HG02610 (cell line): Measurements from ENCODE around the gene CNBD2.
"Not testable (repeated sequence)": the region's sequence is repeated elsewhere in the genome, so short reads cannot be mapped to it uniquely, and the experiment has no call there.

Experiments used
- ATAC-seq: cut with Tn5 transposase; IDR thresholded peaks from one replicate; pipeline ENCODE4 v1.9.1; 2021; ENCODE audit warnings: mild to moderate bottlenecking, moderate library complexity; ENCODE audit not compliant: unreplicated experiment

Gene CNBD2

DNA sequence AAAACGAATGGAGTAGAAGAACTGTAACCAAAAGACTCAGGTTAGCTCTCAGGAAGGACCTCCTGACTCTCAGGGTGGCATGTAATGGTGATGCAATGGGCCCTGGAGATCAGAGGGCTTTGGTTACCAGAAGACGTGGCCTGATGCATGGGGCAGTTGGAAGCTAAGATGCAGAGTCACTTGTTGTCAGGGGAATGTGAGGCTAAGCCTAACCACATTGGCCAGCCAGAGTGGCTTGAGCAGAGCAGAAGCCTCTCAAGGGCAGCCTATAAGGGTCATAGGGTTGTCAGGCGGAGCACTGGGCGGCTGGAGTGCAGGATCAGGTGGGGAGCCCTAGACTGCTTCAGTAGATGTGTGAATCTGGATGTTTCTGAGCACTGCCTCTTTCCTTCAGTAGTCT is 5.9 kb downstream of the CNBD2 start:
- no peak for ATAC-seq

DNA sequence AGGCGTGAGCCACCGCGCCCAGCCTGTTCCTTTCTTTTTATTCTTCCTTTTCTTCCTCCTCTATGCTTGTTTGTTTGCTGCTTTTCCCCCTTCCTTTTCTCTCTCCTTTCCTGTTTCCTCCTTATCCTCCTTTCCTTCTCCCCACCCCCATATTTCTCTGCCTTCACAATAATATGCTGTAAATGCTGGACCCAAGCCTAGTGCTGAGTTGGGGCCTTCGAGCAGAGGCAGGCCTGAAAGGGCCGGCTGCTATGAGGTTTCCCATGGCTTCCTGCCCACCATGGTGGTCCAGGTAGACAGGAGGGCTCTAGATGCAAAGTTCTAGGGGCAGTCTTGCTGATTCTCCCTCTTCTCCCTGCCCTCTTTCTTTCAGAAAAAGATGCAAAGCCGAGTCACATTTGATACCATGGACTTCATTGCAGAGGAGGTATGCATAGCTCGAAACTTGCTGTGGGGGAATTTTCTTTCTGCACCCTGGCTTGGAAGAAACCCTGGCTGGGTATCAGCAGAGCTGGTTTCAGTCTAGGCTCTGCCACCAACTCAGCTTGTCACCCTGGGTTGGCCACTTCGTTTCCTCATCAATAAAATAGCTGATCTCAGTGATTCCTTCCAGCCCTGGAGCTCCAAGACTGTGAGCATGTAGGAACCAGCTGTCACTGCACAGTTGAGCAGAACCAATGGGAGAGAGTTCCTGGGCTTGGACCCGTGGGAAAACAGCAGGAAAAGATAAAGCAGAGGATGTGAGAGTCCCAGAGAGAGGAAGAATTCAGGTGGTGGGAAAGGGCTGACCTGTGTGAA is 7.4 kb downstream of the CNBD2 start:
- ATAC-seq = no peak

DNA sequence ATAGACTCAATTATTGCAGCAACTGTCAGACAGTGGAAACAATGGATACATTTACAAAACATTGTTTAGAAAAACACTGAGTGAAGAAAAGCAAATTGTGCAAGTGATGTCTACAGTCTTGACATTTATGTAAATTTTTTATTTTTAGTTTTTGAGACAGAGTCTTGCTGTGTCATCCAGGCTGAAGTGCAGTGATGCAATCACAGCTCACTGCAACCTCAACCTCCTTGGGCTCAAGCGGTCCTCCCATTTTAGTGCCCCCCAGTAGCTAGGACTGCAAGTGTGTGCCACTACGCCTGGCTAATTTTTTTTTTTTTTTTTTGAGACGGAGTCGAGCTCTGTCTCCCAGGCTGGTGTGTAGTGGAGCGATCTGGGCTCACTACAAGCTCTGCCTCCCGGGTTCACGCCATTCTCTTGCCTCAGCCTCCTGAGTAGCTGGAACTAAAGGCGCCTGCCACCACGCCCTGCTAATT is 9.7 kb downstream of the CNBD2 start:
- no peak for ATAC-seq

DNA sequence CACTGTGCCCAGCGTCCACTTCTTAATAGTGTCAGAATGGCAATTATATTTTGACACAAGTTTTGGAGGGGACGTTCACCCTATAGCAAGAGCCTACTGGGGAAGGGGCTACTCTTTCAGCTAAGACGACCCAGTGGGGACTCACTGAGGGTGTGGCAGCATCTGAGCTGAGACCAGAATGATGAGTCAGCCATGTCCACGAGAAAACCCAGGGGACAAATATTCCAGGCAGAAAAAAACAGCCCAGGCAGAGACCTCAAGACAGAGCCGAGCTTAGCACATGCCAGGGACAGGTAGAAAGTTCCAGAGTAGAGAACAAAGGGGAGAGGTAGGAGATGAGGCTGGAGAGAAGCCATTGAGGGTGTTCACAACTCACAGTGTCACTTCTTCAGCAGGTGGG is 11.2 kb downstream of the CNBD2 start:
- ATAC-seq = no peak

DNA sequence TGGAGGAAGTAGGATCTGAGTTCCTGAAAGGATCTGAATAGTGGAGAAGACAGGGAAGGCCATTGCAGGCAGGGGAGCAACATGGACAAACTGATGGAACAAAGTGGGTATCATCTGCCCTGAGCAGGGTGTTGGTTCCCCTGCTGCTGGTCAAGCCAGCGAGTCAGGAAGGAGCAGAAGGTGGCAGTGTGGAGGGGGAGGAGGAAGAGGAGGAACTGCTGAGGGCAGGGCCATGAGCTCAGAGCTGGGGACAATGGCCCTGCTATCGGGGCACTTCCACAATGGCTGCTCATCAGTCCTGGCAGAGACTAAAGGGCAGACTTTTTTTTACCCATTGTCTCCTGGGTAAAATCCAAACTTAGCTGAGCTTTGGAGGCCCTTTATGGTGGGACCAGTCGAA is 13.6 kb downstream of the CNBD2 start:
- no peak for ATAC-seq

DNA sequence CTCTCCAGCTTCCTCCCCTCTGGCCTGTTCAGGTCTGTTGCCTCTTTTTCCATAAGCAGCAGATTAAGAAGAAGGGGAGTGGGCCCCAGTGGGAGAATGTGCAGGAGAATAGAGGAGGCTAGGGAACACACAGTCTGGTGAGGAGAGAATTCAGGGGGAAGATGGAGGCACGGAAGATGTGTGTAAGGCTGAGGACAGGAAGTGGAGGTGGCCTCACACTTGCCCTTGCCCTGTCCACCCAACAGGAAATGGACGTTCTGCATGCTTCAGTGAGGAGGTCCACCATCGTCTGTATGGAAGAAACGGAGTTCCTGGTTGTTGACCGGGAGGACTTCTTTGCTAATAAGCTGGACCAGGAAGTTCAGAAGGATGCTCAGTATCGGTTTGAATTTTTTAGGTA is 16.0 kb downstream of the CNBD2 start:
- no peak for ATAC-seq

DNA sequence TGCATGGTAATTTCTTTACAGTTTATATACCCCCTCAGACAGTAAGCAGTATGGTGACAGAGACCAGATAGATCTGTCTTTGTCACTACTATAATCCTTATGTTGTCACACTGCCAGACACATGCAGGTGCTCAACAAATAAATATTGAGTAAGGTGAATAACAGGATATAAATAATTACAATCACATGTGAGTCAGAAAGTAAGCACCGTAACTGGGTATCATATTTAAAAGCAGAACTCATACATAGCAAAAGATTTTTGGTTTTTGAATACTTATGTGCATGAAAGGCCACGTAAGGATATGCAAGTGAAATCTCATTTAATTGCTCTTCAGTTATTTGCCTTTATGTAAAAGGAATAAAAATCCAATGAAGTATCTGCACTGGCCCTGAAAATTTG is 17.4 kb downstream of the CNBD2 start:
- ATAC-seq = no peak

DNA sequence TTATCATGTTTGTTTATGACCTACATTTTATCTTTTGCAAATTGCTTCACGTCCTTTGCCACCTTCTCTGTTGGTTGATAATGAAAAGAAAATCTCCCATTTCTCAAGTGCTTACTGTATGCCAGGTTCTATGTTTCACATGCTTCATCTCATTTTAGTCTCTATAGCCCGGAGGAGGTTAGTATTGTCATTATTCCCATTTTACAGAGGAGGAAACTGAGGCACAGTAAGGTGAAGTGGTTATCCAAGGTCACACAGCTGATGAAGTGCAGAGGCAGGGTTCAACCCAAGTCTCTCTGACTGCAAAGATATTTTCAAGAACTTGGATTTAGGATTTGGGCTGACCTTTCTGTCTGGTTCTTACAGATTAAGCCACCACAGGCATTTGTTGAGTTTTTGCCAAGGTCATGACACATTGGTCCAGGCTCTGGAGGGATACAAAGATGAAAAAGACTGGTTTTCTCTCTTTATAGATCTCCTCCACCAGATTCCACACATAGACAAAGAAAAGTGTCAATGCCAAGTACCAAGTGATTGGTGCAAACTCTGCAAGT is 20.6 kb downstream of the CNBD2 start:
- no peak for ATAC-seq

DNA sequence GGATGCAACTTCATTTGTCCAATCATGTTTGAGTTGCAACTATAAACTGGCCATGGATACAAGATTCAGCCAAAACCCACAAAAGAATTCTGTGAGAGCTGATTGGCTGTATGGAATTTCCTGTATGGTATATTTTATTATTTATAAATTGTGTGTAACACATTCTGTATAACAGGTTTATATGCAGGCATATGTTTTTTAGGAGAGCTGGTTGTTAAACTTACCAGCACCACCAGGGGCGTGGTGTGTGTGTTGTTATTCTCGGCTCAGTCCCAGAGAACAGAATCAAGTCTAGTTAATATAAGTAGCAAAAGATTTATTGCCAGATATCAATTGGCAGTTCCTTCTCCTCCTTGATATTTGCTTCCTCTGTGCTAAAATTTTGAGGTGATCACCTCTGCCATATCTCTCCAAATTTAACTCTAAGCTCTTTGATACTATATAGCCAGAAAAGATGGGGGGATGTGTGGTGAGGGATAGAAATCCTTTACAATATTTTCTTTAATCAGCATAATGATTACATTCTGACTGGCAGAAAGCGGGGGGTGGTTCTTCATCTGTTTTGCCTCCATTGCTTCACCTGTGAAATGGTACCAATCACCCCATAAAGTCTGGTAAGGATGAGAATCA is 22.9 kb downstream of the CNBD2 start:
- no peak for ATAC-seq

DNA sequence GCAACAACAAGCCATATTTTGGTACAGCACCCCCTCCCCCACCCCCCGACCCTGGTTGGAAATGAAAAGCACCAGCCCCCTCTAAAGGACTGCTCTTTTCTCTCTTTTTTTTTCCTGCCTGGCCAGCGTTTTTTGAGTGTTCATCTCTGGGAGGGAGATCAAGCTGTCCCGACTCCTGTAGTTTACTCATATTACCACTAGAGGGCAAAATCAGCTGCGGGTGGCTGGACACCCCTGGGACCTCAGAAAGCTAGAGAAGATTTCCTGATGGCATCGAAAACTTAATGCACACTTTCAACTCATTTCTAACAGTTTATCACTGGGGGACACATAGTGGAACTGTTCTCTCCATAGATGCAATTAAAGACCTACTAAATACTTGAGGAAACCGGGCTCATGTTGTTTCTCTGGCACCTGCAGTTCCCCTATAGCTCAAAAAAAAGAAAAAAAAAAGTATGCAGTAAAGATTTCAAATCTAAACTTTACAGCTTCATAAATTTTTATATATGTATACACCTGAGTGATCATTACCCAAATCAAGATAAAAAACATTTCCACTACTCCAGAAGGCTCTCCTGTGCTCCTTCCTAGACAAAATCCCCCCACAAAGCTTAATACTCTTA is 24.4 kb downstream of the CNBD2 start:
- no peak for ATAC-seq

DNA sequence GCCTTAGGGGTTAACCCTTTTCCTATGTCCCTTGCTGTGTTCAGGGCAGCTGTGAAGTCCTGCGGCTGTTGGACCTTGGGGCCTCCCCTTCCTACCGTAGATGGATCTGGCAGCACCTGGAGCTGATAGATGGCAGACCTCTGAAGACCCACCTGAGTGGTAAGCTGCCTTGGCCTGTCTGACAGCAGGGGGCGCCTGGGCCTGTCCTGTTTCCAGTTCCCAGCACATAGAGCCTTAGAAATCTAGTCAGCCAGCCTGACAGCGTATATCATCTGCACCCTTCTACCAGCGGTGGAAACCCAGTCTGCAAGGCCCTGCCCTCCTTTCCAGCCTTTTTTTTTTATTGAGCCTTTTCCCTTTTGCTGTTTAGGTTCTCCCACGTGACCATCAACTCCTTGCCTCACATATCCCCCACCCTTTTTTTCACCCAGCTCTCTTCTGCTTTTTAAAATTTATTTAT is 26.6 kb downstream of the CNBD2 start:
- ATAC-seq = no peak

DNA sequence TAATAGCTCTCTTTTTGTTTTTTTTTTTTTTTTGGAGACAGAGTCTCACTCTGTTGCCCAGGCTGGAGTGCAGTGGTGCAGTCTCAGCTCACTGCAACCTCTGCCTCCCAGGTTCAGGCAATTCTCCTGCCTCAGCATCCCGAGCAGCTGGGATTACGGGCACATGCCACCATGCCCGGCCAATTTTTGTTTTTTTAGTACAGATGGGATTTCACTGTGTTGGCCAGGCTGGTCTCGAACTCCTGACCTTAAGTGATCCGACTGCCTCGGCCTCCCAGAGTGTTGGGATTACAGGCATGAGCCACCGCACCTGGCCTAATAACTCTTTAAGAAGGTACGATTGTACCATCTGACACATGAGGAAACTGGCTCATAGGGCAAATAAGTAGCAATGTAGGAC is 28.1 kb downstream of the CNBD2 start:
- not testable (repeated sequence) for ATAC-seq

DNA sequence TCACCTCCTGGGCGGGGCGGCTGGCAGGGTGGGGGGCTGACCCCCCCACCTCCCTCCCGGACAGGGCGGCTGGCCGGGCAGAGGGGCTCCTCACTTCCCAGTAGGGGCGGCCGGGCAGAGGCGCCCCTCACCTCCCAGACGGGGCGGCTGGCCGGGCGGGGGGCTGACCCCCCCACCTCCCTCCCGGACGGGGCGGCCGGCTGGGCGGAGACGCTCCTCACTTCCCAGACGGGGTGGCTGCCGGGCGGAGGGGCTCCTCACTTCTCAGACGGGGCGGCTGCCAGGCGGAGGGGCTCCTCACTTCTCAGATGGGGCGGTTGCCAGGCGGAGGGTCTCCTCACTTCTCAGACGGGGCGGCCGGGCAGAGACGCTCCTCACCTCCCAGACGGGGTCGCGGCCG is 32.9 kb downstream of the CNBD2 start:
- not testable (repeated sequence) for ATAC-seq

DNA sequence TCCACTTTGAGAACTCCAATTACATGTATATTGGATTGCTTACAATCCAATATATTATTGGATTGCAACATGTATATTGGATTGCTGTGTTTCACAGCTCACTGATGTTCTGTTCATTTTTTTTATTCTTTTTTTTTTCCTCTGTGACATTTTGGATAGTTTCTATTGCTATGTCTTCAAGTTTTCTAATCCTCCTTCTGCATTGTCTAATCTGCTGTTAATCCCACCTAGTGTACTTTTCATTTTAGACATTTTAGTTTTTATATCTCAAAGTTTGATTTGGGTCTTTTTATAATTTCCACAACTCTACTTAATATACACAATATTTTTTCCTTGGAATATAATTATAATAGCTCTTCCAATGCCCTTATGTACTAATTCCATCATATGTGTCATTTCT is 34.5 kb downstream of the CNBD2 start:
- no peak for ATAC-seq

DNA sequence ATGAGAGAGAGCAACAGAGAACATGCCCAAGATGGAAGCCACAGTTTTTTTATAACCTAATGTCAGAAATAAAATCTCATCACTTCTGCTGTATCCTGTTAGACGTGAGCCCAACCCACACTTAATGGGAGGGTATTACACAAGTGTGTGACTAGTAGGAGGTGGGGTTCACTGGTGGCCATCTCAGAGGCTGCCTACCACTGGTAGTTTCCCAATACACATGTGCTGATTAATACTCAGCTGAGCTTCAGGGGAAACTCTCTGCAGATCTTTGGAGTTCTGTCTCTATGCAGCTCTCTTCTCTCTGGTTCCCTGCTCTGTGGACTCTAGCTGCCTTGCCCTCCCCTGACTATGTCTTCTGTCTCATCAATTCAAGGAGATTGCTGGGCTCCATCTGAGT is 35.7 kb downstream of the CNBD2 start:
- ATAC-seq = no peak

DNA sequence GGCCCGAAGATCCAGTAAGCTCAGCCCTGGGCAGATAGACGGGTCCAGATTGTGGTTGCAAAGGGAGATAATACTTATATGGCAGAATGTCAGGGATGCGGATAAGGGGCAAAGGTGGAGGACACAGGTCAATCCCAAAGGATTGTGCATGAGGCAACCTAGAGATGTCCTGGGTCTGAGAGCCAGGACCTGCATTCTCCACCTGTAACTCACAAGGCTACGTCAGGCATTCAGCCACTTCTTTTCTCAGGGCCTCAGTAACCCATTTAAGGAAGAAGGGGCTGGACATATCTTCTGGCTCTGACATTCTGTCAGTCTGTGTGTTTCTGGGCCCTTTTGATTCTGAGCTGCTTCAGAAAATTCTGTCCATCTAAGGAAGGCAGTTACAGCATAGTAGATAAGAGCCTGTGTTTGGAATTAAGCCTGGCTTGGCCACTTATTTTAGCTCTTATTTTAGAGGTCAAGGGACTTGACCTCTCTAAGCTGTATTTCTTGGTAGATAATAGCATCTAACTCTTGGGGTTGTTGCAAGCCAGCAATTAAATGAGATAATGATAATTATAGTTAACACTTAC is 40.2 kb downstream of the CNBD2 start:
- ATAC-seq = no peak

DNA sequence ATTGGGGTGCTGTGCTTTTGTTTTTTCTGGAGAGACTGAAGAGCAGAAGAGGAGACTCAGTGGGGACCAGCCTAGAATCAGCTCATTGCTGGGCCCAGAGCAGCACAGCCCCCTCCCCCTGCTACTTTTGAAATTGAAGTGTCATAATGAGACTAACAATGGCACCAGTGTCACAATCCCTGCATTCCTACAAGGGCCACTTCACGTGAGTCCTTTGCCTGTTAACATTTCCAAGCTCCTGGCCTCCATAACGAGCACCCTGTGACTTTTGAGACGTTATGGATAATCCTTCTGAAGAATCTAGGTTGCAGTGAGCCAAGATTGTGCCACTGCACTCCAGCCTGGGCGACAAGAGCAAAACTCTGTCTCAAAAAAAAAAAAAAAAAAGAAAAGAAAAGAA is 41.7 kb downstream of the CNBD2 start:
- no peak for ATAC-seq

DNA sequence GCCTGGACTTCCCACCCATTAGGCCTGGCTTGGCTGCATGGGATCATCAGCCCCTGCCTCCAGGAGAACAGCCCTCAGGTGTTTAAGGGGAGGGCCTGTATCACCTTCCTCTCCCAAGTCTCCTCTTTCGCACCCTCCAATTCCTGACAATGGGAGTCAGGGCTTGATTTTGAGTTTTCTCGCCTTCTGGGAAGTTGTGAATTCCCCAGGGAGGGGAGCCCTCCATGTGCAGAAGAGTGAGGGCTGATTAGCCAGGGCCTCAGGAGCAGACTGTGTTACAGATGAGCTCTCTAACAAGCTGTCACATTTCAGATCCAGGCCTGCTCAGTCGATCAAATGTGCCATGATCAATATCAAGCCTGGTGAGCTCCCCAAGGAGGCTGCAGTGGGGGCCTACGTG is 42.4 kb downstream of the CNBD2 start:
- no peak for ATAC-seq

DNA sequence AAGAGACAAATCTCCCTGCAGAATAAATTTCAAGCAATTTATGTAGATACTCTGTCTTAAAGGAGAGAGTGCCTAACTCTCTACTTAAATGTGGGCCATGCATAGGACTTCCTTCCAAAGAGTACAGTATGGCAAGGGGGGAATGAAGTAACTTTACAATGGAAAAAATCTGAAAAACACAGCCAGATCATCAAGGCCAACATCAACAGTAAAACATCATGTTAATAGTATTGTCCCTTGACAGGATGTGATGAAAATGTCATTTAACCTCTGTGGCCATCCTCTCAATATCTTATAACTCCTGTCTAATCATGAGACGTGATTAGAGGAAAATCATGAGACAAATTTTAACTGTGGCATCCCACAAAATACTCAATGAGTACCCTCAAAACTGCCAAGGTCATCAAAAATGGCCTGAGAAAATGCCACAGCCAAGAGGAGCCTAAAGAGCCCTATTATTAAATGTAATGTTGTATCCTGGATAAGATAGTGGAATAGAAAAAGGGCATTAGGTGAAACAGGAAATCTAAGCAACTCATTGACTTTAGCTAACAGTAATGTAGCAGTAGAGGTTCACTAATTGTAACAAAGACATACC is 47.5 kb downstream of the CNBD2 start:
- ATAC-seq = no peak

DNA sequence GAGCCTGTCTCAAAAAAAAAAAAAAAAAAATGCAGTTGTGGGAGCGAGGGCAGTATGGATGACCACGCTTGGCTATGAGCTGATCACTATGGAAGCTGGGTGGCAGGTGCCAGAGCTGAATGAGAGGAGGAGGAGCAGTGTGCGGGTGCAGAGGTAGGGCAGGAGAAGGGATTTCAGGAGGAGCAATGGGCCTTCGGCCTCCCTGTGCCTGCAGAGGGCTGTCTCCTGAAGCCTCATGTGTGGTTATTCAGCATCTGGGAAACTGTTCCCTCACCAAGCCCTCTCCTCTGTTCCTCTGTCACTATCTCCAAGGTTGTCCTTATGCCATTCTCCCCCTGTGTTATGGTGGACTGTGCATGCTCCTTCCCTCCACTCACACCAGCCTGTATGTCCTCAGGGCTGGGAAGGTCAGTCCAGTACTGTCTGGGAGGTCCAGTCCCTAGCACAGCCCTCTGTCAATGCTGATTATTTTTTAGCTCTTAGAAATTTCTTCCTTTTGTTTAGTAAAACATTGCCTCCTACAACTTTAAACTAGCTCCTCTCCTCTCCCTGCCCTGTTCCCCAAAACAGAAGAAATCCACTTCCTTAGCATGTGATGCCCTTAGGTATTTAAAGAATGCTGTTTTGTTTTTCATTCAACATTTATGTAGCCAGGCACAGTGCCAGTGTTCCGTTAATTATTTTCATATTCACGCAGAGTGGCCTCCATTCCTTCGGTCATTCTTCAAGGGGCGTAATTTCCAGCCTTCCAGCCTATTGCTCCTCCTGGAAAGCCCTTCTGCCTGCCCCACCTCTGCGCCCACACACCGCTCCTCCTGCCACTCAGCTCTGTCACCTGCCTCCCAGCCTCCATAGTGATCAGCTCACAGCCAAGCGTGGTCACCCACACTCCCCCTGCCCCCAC is 48.9 kb downstream of the CNBD2 start:
- ATAC-seq = no peak
